Stimulated activated CD4-positive, alpha-beta T cell treated with anti-CD3 and anti-CD28 coated beads, Interleukin-12 subunit alpha, Interleukin-12 subunit beta, amount 100 ng/mL, for 4 hours (primary cell): ENCODE results near the gene ASIC4.

Experiments used
- DNase-seq: peaks from one replicate; pipeline ENCODE4 v3.0.0-alpha.2; 2020

The ASIC4 gene

DNA sequence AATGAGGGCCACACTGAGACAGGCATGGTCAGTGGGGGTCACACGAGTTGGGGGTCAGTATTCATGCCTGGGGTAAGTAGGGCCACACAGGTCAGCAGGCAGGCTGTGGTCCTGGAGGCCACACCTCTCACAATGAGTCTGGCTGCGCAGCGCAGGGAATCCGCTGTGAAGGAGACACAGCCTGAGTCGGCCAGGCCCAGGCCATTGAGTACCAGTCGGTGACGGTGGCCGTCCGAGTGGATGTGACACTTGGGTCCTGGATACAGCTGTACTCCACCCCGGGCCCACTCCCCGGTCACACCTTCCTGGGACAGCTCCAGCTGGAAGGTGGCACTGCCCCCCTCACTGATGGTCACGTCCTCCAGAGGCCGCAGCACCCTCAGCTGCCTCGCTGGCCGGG, 40.1 kb downstream of the ASIC4 start:
- no peak for DNase-seq

DNA sequence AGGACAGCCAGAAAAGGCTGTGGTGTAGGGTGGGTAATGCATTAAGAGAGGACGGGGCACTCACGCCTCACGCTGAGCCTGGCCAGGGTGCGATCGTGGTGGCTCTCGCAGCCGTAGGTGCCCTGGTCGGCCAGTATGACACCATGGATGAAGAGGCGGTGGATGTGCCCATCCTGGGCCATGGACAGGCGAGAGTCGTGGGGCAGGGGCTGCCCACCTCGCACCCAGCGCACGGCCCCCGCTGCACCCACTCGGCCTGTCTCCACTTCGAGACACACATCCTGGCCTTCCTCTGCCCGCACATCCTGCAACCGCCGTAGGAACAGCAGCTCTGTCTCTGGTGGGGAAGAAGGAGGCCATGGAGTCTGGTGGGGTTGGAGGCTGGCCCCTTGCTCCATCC, 41.7 kb downstream of the ASIC4 start:
- no peak for DNase-seq

DNA sequence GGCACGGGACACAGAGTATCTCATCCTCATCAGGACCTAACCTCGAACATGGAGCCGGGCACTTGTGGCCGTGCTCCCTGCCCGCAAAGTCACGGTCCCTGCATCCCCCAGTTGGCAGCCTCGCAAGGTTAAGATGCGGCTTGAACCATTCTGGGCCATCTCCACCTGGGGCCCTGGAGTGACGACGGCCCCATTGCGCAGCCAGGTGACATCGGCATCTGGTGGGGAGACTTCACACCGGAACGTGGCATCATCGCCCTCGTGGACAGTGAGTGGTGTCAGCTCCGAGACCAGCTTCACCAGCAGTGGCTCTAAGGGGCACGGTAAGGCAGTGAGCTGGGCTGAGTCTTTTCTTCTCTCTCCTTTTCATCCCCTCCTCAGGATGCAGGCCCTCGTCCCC, 42.1 kb downstream of the ASIC4 start:
- no peak for DNase-seq

GRCh38 chr2:219557320-219557719, 43.0 kb downstream of the ASIC4 start:
- DNase-seq: no peak

DNA sequence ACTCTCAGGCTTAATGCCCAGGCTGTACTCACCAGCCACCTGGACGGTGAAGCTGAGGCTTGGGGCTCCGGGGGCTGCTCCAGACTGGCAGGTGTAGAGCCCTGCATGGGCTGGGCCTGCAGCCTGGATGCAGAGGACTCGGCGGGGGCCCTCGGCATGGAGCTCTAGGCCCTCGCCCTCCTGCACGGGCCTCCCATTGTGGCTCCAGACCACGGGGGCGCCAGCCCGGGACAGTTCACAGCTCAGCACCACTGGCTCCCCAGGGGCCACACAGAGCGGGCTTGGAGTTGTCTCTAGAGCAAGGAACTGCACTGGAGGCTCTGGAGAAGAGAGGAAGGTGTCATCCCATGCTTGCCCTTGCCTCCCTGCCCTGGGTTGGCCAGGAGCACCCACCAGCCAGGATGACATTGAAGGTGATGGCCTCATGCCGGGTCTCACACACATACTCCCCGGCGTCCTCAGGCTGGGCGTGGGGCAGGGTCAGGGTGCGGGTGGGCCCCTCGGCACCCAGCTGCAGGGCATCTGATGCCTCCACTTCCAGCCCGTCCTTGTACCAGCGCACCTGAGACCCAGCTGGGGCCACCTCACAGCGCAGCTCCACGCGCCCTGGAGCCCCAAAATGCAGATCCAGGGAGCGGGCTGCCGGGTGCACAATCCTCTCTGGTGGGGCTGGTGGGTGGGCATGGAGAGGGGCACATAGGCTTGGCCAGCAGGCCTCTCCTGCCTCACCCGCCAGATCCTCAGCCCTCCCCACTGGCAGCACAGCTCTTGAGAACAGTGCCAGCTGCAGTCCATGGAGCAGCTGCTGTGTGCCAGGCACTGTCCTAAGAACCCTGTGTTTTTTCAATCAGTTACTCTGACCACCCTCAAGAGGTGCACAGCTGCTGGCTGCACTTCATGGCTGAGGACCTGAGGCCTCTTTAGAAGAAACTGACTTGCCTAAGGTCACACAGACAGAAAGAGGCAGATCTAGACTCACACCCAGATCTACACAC, 43.8 kb downstream of the ASIC4 start:
- no peak for DNase-seq

- no peak for DNase-seq
Observed at GRCh38 chr2:219559156-219559915, 45.1 kb downstream of the ASIC4 start.

- DNase-seq: no peak
Observed at GRCh38 chr2:219560037-219560892, 46.0 kb downstream of the ASIC4 start.

DNA sequence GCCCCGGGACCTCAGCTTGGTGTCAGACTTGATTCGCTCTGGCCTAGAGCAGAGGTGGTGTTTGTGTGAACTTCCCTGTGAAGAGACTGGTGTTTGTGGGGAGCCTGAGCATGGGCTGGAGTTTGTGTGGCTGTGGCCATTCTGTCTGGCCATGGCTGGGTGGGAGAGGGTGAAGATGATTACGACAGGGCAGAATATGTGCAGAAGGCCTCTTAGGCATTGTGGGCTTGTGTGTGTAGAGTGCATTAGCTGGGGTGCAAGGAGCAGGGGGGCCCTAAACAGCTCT, 46.6 kb downstream of the ASIC4 start:
- no peak for DNase-seq

DNA sequence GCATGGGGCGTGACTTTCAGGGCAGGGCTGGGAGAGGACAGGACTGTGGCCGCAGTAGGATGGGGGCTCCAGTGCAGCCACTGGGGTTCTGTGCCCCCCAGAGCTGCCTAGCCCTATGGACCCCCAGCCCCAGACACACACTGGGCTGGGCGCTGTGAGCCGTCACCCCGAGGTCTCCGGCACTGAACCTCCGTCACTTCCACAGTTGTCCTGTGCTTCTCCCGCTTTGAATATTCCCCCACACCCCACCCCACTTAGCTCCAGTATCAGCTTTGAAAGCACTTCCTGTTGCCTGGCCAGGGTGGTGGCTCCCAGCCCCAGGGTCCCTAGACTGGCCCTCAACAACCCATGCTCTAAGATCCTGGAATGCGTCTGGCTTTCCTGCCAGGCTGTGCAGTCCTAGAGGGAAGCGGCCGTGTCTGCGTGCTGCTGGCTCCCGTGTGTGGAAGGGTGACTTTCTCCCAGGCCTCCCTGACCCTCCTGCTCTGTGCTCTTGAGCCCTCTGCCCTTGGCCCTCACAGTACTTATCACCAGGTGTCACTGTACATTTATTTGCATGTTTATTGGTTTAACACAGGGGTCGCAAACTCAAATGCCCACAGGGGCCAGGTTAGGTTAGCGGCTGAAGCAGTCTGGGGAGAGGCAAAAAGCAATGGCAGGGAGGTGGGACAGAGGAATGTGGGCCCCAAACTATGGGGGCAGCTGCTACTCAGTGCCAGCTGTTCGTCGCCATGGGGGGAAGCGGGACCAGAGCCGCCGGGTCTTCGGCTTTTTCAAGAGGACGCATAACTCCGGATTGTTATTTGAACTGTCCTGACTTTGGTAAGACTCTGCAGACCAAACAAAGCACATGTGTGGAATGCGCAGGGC, 47.1 kb downstream of the ASIC4 start:
- no peak for DNase-seq

DNA sequence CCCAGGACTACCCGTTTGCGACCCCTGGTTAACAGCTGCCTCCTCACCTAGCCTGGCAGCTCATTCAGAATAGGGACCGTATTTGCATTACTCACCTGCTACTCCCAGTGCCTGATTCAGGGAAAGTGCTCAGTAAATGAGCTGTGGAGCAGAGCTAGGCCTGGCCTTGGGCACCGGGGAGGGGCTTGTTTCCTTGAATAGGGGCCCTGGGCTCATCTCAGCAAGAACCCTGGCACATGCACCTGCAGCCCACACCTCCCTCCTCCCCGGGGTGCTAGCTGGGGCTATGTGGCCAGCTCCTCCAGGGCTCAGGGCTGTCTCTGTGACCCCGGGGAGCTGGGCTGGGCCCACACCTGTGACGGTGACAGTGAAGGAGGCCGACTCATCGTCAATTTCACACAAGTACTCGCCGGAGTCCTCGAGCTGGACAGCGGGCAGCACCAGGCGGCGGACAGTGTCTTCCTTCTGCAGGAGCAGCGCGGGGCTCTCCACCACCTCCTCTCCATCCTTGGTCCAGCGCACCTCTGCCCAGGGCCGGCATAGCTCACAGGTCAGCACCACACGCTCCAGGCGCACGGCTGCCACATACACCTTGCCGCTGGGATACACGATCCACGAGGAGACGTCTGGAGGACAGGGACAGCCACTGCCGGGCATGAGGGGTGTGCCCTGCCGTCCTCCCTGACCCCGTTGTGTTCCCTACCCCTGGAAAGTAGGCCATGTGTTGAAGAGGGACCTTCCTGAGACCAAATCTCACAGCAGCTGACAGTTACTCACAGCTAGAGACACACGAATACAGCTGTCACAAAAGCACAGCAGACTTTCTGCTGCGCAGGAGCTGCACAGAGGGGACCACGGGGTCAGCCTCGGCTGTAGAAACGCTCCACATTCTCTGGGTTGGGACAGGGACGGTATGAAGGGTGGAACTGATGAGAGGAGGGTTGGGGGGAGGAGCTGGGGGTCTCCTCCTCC, 48.1 kb downstream of the ASIC4 start:
- no peak for DNase-seq

- DNase-seq: no peak
Observed at GRCh38 chr2:219563271-219563928, 49.1 kb downstream of the ASIC4 start.

DNA sequence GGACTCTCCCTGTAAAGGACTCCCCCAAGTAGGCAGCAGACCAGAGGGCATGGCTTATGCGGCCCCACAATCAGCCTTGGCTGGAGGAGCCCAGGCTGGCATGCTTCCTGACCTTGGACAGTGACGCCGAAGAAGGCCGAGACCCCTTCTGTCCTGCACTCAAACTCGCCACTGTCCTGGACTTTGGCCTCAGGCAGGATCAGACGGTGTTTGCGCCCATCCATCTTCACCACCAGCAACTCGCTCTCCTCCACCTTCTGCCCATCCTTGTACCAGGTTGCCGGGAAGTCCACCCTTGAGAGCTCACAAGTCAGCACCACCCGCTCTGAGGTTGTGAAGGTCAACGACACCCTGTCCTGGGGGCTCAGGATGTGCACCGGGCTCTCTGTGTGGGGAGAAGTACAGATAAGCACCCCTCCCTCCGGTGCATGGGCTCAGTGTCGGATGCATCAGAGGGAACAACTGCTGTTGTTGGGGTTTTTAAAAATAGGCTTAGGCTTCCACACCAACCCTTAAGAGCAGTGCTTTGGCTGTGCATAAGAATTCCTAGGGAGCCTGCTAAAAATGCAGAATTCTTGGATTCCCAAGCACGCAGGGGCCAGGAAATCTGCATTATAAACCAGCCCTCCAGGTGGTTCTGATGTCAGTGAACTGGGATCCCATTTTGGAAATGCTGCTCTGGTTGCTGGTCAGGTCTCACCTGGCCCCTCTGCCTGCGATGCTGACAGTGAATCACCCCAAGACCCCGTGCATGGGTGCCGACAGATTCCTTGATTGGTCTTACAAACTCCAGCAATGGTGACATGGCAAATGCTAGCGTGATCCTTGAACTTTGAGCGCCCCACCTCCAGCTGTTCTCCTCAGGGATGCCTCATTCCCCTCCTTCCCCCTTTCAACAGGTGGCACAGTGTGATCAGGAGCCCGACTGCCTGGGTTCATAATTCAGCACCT, 51.1 kb downstream of the ASIC4 start:
- no peak for DNase-seq

GRCh38 chr2:219566640-219567039, 52.4 kb downstream of the ASIC4 start:
- DNase-seq: no peak

GRCh38 chr2:219567131-219567530, 52.8 kb downstream of the ASIC4 start:
- DNase-seq: no peak

GRCh38 chr2:219567791-219568361, 53.6 kb downstream of the ASIC4 start:
- DNase-seq: no peak

GRCh38 chr2:219569041-219569440, 54.8 kb downstream of the ASIC4 start:
- DNase-seq: no peak

- no peak for DNase-seq
Observed at GRCh38 chr2:219569635-219570034, 55.4 kb downstream of the ASIC4 start.

DNA sequence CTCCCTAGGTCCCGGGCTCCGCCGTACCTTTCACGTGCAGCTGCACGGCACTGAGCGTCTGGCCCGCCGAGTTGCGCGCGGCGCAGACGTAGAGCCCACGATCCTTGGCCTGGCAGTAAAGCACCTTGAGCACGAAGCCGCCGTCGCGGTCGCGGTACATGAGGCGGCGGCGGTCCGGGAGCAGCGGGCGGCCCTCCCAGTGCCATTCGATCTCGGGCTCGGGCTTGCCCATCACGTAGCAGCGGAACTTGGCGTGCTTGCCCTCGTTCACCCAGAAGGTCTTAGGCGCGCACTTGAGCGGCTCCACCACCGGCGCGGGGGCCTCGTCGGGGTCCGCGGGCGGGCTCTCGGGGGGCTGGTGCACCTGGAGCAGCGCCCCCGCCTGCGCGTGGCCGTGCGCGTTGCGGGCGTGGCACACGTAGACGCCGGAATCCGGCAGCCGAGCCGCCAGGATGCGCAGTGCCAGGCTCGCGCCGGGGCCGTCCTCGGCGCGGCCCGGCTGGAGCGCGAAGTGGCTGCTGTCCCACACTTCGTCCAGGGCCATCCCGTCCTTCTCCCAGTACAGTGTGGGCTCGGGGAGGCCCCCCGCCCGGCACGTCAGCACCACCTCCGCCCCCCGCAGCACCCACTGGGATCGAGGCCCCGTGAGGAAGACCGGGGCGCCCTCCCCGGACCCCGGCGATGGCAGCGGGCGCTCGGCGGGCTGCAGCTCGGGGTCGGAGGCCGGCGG, 56.1 kb downstream of the ASIC4 start:
- no peak for DNase-seq
